ENCODE data around the gene CDC42EP4. TPM values are rescaled to one million over a fixed set of nuclear protein-coding genes. Genes with fewer than 3 reads are reported as not detected.

Gene CDC42EP4
- total and polyA plus RNA-seq, 10 of the 15 experiments (the other 5 are each of a cell fraction or from before 2014, with no cell fraction given): 0.05 to 7.1 (median 2.7) TPM

DNA sequence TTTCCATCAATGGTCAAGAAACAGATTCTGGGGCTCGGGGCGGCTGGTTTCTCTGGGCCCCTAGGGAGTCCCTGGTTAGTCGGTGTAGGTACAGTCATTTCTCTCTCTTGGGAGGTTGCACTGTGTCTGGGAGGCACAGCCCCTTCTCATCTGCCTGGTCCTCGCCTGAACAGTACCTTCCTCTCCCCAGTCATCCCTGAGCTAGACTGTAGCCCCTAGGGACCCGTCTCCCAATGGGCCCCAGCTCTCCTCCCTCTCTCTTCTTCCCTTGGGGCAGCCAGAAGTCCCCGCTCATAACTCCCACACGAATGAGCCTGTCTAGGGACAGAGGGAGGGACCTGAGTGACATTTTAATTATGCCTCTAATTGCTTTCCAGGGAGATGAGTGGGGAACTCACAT is 29.9 kb downstream of the CDC42EP4 start (continued):
- TF ChIP-seq, protein P1, sequence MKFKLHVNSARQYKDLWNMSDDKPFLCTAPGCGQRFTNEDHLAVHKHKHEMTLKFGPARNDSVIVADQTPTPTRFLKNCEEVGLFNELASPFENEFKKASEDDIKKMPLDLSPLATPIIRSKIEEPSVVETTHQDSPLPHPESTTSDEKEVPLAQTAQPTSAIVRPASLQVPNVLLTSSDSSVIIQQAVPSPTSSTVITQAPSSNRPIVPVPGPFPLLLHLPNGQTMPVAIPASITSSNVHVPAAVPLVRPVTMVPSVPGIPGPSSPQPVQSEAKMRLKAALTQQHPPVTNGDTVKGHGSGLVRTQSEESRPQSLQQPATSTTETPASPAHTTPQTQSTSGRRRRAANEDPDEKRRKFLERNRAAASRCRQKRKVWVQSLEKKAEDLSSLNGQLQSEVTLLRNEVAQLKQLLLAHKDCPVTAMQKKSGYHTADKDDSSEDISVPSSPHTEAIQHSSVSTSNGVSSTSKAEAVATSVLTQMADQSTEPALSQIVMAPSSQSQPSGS (IDR thresholded peaks at IDR 0.05; ENCODE audit: low read length): no peak
- peak; percentile 53 to 59; a peak in 3 of 4 replicates for TF ChIP-seq BHLHE40 (IDR thresholded peaks at IDR 0.05; ENCODE audit: borderline replicate concordance in 1 of 2, low read depth in 2 of 2, low read length in 1 of 2)
- TF ChIP-seq, protein P2, sequence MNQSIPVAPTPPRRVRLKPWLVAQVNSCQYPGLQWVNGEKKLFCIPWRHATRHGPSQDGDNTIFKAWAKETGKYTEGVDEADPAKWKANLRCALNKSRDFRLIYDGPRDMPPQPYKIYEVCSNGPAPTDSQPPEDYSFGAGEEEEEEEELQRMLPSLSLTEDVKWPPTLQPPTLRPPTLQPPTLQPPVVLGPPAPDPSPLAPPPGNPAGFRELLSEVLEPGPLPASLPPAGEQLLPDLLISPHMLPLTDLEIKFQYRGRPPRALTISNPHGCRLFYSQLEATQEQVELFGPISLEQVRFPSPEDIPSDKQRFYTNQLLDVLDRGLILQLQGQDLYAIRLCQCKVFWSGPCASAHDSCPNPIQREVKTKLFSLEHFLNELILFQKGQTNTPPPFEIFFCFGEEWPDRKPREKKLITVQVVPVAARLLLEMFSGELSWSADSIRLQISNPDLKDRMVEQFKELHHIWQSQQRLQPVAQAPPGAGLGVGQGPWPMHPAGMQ (IDR thresholded peaks at IDR 0.05; ENCODE audit: borderline replicate concordance): no peak
- TF ChIP-seq EZH2 (IDR thresholded peaks at IDR 0.05; ENCODE audit: borderline replicate concordance, control insufficient read depth, low read depth, low read length): no peak
- TF ChIP-seq CBX3 (IDR thresholded peaks at IDR 0.05; ENCODE audit: borderline replicate concordance, low read depth): no peak
- TF ChIP-seq, protein P3, sequence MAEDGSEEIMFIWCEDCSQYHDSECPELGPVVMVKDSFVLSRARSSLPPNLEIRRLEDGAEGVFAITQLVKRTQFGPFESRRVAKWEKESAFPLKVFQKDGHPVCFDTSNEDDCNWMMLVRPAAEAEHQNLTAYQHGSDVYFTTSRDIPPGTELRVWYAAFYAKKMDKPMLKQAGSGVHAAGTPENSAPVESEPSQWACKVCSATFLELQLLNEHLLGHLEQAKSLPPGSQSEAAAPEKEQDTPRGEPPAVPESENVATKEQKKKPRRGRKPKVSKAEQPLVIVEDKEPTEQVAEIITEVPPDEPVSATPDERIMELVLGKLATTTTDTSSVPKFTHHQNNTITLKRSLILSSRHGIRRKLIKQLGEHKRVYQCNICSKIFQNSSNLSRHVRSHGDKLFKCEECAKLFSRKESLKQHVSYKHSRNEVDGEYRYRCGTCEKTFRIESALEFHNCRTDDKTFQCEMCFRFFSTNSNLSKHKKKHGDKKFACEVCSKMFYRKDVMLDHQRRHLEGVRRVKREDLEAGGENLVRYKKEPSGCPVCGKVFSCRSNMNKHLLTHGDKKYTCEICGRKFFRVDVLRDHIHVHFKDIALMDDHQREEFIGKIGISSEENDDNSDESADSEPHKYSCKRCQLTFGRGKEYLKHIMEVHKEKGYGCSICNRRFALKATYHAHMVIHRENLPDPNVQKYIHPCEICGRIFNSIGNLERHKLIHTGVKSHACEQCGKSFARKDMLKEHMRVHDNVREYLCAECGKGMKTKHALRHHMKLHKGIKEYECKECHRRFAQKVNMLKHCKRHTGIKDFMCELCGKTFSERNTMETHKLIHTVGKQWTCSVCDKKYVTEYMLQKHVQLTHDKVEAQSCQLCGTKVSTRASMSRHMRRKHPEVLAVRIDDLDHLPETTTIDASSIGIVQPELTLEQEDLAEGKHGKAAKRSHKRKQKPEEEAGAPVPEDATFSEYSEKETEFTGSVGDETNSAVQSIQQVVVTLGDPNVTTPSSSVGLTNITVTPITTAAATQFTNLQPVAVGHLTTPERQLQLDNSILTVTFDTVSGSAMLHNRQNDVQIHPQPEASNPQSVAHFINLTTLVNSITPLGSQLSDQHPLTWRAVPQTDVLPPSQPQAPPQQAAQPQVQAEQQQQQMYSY (CRISPR knock-in tag; IDR thresholded peaks at IDR 0.05): no peak
- no peak for TF ChIP-seq NRF1 (conservative IDR thresholded peaks at IDR 0.05; ENCODE audit: low read depth, low read length)
- TF ChIP-seq RELA (IDR thresholded peaks at IDR 0.05; ENCODE audit: borderline replicate concordance, partially characterized antibody): no peak
- TF ChIP-seq, protein P4, sequence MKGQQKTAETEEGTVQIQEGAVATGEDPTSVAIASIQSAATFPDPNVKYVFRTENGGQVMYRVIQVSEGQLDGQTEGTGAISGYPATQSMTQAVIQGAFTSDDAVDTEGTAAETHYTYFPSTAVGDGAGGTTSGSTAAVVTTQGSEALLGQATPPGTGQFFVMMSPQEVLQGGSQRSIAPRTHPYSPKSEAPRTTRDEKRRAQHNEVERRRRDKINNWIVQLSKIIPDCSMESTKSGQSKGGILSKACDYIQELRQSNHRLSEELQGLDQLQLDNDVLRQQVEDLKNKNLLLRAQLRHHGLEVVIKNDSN (IDR thresholded peaks at IDR 0.05; ENCODE audit: borderline replicate concordance, extremely low read length, insufficient read depth, low read depth, low read length): no peak
- no peak for TF ChIP-seq SIX5 (IDR thresholded peaks at IDR 0.05; ENCODE audit: low read depth, low read length, severe bottlenecking)
- TF ChIP-seq EED (IDR thresholded peaks at IDR 0.05; ENCODE audit: low read depth): peak; percentile 68
- peak; percentile 32 for TF ChIP-seq SMAD1 (IDR thresholded peaks at IDR 0.05; ENCODE audit: low read depth, partially characterized antibody)
- TF ChIP-seq RCOR1 (conservative IDR thresholded peaks at IDR 0.05; ENCODE audit: low read depth, low read length): no peak
- TF ChIP-seq, protein P5, sequence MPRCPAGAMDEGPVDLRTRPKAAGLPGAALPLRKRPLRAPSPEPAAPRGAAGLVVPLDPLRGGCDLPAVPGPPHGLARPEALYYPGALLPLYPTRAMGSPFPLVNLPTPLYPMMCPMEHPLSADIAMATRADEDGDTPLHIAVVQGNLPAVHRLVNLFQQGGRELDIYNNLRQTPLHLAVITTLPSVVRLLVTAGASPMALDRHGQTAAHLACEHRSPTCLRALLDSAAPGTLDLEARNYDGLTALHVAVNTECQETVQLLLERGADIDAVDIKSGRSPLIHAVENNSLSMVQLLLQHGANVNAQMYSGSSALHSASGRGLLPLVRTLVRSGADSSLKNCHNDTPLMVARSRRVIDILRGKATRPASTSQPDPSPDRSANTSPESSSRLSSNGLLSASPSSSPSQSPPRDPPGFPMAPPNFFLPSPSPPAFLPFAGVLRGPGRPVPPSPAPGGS (IDR thresholded peaks at IDR 0.05; ENCODE audit: borderline replicate concordance, insufficient read depth, low read depth, low read length, poor library complexity, severe bottlenecking): no peak
- TF ChIP-seq, protein P6, sequence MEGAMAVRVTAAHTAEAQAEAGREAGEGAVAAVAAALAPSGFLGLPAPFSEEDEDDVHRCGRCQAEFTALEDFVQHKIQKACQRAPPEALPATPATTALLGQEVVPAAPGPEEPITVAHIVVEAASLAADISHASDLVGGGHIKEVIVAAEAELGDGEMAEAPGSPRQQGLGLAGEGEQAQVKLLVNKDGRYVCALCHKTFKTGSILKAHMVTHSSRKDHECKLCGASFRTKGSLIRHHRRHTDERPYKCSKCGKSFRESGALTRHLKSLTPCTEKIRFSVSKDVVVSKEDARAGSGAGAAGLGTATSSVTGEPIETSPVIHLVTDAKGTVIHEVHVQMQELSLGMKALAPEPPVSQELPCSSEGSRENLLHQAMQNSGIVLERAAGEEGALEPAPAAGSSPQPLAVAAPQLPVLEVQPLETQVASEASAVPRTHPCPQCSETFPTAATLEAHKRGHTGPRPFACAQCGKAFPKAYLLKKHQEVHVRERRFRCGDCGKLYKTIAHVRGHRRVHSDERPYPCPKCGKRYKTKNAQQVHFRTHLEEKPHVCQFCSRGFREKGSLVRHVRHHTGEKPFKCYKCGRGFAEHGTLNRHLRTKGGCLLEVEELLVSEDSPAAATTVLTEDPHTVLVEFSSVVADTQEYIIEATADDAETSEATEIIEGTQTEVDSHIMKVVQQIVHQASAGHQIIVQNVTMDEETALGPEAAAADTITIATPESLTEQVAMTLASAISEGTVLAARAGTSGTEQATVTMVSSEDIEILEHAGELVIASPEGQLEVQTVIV (IDR thresholded peaks at IDR 0.05; ENCODE audit: borderline replicate concordance, partially characterized antibody): no peak
- no peak for TF ChIP-seq CHD2 (IDR thresholded peaks at IDR 0.05; ENCODE audit: borderline replicate concordance, low read depth, low read length)
- TF ChIP-seq ZNF622 (IDR thresholded peaks at IDR 0.05): no peak
- no peak for TF ChIP-seq BMI1 (IDR thresholded peaks at IDR 0.05; ENCODE audit: borderline replicate concordance)

Data from GM12878 (cell line).